K562 (cell line): Measurements from ENCODE around the gene WDR93. TPM values are rescaled to one million over a fixed set of nuclear protein-coding genes. Genes with fewer than 3 reads are reported as not detected.

Experiments used
- ATF1 ChIP-seq, 2 experiments: fragments of 450-650 bp in 1 of 2; IDR thresholded peaks; 2 replicates each; pipeline ENCODE4 v1.6.1; 2016; ENCODE audit warnings: missing compliant biosample characterization in 1 of 2, missing genetic modification characterization in 1 of 2
- DMBX1 ChIP-seq: fragments of 250-450 bp; sonication (Bioruptor Pico); IDR thresholded peaks from 2 replicates; pipeline ENCODE4 v1.8.0; 2022; ENCODE audit warnings: inconsistent platforms, mild to moderate bottlenecking, moderate library complexity, borderline replicate concordance
- FOXK1 ChIP-seq: sonication (generic); formaldehyde crosslinking; IDR thresholded peaks from 2 replicates; pipeline ENCODE4 v1.8.0; 2022; ENCODE audit warnings: missing genetic modification reagents, mild to moderate bottlenecking, borderline replicate concordance
- GATAD2B ChIP-seq: fragments of 450-650 bp; IDR thresholded peaks from 2 replicates; pipeline ENCODE4 v1.6.1; 2017; ENCODE audit warnings: mild to moderate bottlenecking, borderline replicate concordance
- HDAC6 ChIP-seq: IDR thresholded peaks from 2 replicates; pipeline ENCODE4 v1.6.1; 2012; ENCODE audit warnings: low read depth, mild to moderate bottlenecking, control low read depth, inconsistent platforms, low read length, moderate library complexity
- HNRNPH1 ChIP-seq: fragments of 200-400 bp; formaldehyde crosslinking; optimal IDR thresholded peaks from 2 replicates; pipeline ENCODE3; 2017; ENCODE audit warnings: low read depth, mild to moderate bottlenecking, low read length, moderate library complexity
- ID3 ChIP-seq, 2 experiments: fragments of 250-450 bp in 1 of 2; fragments of 450-650 bp in 1 of 2; sonication (Bioruptor Pico) in 1 of 2; IDR thresholded peaks; 2 replicates each; pipeline versions ENCODE4 v1.6.1 to v1.8.0; 2016 to 2021; ENCODE audit warnings: mild to moderate bottlenecking in 2 of 2, moderate library complexity in 2 of 2, missing compliant biosample characterization in 1 of 2, missing genetic modification characterization in 1 of 2
- JUND ChIP-seq, 2 experiments: IDR thresholded peaks; 2 replicates in 1 of 2; 3 replicates in 1 of 2; pipeline ENCODE4 v1.6.1; 2011; ENCODE audit warnings: borderline replicate concordance in 2 of 2, low read depth in 2 of 2, low read length in 2 of 2, improper control_type of control experiment in 1 of 2, missing biosample characterization in 1 of 2, missing genetic modification characterization in 1 of 2, missing genetic modification reagents in 1 of 2
- L3MBTL2 ChIP-seq: fragments of 450-650 bp; IDR thresholded peaks from 2 replicates; pipeline ENCODE4 v1.6.1; 2016; ENCODE audit warnings: mild to moderate bottlenecking, moderate library complexity
- MIER1 ChIP-seq: fragments of 450-650 bp; IDR thresholded peaks from 2 replicates; pipeline ENCODE4 v1.6.1; 2016; ENCODE audit warnings: antibody characterized with exemption, mild to moderate bottlenecking, low read depth
- NFE2L1 ChIP-seq: fragments of 450-650 bp; IDR thresholded peaks from 2 replicates; pipeline ENCODE4 v1.6.1; 2016; ENCODE audit warnings: missing genetic modification characterization, low read depth, mild to moderate bottlenecking, missing compliant biosample characterization, moderate library complexity, borderline replicate concordance
- TAF9B ChIP-seq: fragments of 450-650 bp; IDR thresholded peaks from 2 replicates; pipeline ENCODE4 v1.6.1; 2018; ENCODE audit warnings: mild to moderate bottlenecking; ENCODE audit not compliant: partially characterized antibody
- TRIM28 ChIP-seq: fragments of 450-650 bp; IDR thresholded peaks from 2 replicates; pipeline ENCODE4 v1.6.1; 2017
- ZNF311 ChIP-seq: fragments of 250-450 bp; sonication (Bioruptor Pico); IDR thresholded peaks from 2 replicates; pipeline ENCODE4 v1.4.0; 2020; ENCODE audit warnings: mild to moderate bottlenecking, moderate library complexity
- polyA plus RNA-seq, 8 experiments: library from polyadenylated mRNA; depleted of rRNA in 4 of 8; stranded (reverse) in 5 of 8; unstranded in 3 of 8; fragments of >200 nt; fragmentation: Nextera tagmentation in 2 of 8; fragmentation: Illumina TruSeq in 1 of 8; extraction: Ambion mirVana in 2 of 8; extraction: Trizol in 1 of 8; gene quantifications; 2 replicates each; pipeline versions ENCODE4 v1.2.1 to v1.2.3, GENCODE V29; 2011 to 2014; ENCODE audit warnings: inconsistent platforms in 1 of 8, missing spikeins in 1 of 8
- total RNA-seq, 7 experiments: library from RNA; depleted of rRNA in 6 of 7; stranded (reverse); fragments of >200 nt in 6 of 7; fragmentation: Illumina TruSeq in 2 of 7; extraction: Trizol in 2 of 7; gene quantifications; 2 replicates each; pipeline versions ENCODE4 v1.2.1 to v1.2.3, GENCODE V29; 2011 to 2021; ENCODE audit warnings: low replicate concordance in 1 of 7
- TF ChIP-seq, protein P1 (sequence below): fragments of 450-650 bp; IDR thresholded peaks from 2 replicates; pipeline ENCODE4 v1.6.1; 2016; ENCODE audit warnings: low read depth
- TF ChIP-seq, protein P2 (sequence below): sonication (generic); formaldehyde crosslinking; IDR thresholded peaks from 2 replicates; pipeline ENCODE4 v1.8.1; 2023; ENCODE audit warnings: mild to moderate bottlenecking, missing genetic modification reagents
- TF ChIP-seq, protein P3 (sequence below): sonication (generic); formaldehyde crosslinking; IDR thresholded peaks from 2 replicates; pipeline ENCODE4 v1.9.0; 2022; ENCODE audit warnings: mild to moderate bottlenecking, missing genetic modification reagents

Gene WDR93
- total and polyA plus RNA-seq, 9 of the 15 experiments (the other 6 are each of a cell fraction or from before 2014, with no cell fraction given), result not detected

DNA sequence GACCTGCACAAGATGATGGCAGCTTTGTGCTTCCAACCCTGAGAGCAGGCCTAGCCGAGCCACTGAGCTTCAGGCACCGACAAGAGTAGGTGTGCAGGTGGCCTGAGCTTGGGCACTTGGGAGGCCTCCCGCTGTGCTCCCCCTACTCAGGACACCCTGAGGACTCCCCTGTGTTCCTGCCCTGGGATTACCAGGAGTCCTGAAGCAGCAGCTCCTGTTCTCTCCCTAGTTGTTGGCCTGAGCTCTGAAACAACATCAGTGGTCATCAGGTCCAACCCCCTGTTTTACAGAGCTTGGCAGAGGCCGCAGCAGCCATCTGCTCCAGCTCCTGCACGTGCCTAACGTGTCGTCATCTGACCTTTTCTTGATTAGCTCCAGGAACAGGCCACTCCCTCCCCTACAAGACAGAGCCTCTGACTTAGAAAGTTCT, 77.5 kb downstream of the WDR93 start (continued):
- TF ChIP-seq, protein P1, sequence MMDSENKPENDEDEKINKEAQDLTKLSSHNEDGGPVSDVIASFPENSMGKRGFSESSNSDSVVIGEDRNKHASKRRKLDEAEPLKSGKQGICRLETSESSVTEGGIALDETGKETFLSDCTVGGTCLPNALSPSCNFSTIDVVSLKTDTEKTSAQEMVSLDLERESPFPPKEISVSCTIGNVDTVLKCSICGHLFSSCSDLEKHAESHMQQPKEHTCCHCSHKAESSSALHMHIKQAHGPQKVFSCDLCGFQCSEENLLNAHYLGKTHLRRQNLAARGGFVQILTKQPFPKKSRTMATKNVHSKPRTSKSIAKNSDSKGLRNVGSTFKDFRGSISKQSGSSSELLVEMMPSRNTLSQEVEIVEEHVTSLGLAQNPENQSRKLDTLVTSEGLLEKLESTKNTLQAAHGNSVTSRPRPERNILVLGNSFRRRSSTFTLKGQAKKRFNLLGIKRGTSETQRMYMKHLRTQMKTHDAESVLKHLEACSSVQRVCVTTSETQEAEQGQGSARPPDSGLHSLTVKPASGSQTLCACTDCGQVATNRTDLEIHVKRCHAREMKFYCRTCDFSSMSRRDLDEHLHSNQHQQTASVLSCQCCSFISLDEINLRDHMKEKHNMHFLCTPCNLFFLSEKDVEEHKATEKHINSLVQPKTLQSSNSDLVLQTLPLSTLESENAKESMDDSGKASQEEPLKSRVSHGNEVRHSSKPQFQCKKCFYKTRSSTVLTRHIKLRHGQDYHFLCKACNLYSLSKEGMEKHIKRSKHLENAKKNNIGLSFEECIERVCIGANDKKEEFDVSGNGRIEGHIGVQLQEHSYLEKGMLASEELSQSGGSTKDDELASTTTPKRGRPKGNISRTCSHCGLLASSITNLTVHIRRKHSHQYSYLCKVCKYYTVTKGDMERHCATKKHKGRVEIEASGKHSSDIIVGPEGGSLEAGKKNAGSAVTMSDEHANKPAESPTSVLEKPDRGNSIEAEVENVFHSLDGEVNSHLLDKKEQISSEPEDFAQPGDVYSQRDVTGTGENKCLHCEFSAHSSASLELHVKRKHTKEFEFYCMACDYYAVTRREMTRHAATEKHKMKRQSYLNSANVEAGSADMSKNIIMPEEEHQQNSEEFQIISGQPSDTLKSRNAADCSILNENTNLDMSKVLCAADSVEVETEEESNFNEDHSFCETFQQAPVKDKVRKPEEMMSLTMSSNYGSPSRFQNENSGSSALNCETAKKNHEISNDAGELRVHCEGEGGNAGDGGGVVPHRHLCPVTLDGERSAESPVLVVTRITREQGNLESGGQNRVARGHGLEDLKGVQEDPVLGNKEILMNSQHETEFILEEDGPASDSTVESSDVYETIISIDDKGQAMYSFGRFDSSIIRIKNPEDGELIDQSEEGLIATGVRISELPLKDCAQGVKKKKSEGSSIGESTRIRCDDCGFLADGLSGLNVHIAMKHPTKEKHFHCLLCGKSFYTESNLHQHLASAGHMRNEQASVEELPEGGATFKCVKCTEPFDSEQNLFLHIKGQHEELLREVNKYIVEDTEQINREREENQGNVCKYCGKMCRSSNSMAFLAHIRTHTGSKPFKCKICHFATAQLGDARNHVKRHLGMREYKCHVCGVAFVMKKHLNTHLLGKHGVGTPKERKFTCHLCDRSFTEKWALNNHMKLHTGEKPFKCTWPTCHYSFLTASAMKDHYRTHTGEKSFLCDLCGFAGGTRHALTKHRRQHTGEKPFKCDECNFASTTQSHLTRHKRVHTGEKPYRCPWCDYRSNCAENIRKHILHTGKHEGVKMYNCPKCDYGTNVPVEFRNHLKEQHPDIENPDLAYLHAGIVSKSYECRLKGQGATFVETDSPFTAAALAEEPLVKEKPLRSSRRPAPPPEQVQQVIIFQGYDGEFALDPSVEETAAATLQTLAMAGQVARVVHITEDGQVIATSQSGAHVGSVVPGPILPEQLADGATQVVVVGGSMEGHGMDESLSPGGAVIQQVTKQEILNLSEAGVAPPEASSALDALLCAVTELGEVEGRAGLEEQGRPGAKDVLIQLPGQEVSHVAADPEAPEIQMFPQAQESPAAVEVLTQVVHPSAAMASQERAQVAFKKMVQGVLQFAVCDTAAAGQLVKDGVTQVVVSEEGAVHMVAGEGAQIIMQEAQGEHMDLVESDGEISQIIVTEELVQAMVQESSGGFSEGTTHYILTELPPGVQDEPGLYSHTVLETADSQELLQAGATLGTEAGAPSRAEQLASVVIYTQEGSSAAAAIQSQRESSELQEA, result no peak
- TF ChIP-seq HNRNPH1 (no peak), ATF1 (CRISPR knock-in tag; IDR thresholded peaks at IDR 0.05) (no peak), ATF1 (tag; IDR thresholded peaks at IDR 0.05) (peak; percentile 33; the same call in 1 of the 2 replicates), HDAC6 (no peak), TAF9B (no peak), DMBX1 (no peak), ZNF311 (CRISPR knock-in tag) (no peak), L3MBTL2 (peak; percentile 47; the same call in 1 of the 2 replicates), GATAD2B (no peak), ID3 (CRISPR knock-in tag; IDR thresholded peaks at IDR 0.05) (no peak), ID3 (tag; IDR thresholded peaks at IDR 0.05) (peak; percentile 57; the same call in 1 of the 2 replicates), NFE2L1 (tag) (no peak), JUND (IDR thresholded peaks at IDR 0.05; ENCODE audit: borderline replicate concordance, low read depth, low read length) (no peak), JUND (tag; IDR thresholded peaks at IDR 0.05; ENCODE audit: borderline replicate concordance, low read depth, low read length) (no peak), FOXK1 (no peak), MIER1 (no peak), TRIM28 (no peak)
- TF ChIP-seq, protein P2, sequence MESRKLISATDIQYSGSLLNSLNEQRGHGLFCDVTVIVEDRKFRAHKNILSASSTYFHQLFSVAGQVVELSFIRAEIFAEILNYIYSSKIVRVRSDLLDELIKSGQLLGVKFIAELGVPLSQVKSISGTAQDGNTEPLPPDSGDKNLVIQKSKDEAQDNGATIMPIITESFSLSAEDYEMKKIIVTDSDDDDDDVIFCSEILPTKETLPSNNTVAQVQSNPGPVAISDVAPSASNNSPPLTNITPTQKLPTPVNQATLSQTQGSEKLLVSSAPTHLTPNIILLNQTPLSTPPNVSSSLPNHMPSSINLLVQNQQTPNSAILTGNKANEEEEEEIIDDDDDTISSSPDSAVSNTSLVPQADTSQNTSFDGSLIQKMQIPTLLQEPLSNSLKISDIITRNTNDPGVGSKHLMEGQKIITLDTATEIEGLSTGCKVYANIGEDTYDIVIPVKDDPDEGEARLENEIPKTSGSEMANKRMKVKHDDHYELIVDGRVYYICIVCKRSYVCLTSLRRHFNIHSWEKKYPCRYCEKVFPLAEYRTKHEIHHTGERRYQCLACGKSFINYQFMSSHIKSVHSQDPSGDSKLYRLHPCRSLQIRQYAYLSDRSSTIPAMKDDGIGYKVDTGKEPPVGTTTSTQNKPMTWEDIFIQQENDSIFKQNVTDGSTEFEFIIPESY, result no peak
- TF ChIP-seq, protein P3, sequence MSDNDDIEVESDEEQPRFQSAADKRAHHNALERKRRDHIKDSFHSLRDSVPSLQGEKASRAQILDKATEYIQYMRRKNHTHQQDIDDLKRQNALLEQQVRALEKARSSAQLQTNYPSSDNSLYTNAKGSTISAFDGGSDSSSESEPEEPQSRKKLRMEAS (CRISPR knock-in tag), result peak; percentile 53; the same call in 1 of the 2 replicates
